WTC11 (cell line): ENCODE results near the gene C10orf95. TPM values are rescaled to one million over a fixed set of nuclear protein-coding genes. Genes with fewer than 3 reads are reported as not detected.

Source experiments
- ATAC-seq: fragments of 200-7000 bp; cut with Tn5 transposase; 2 replicates; pipeline ENCODE4 v1.10.0; 2021; ENCODE audit warnings: mild to moderate bottlenecking, moderate library complexity
- CTCF ChIA-PET: fragments of 300-600 bp; sonication (Branson Sonifier 250); formaldehyde crosslinking; loops from one replicate; lab custom pipeline; 2021; ENCODE audit warnings: antibody characterized with exemption; lab: Charles Lee
- POLR2A ChIA-PET: fragments of 350-600 bp; sonication (Branson Sonifier 250); formaldehyde crosslinking; loops from one replicate; lab custom pipeline; 2021; ENCODE audit warnings: antibody characterized with exemption; lab: Charles Lee
- DNase-seq: peaks from one replicate; pipeline ENCODE4 v3.0.0; 2021; ENCODE audit warnings: low spot score
- H3K27ac Mint-ChIP-seq: 2 replicates; pipeline ENCODE4 v1.8.0; 2021; ENCODE audit warnings: mixed read lengths
- H3K27me3 Mint-ChIP-seq: 2 replicates; pipeline ENCODE4 v1.8.0; 2021; ENCODE audit warnings: low read depth, mild to moderate bottlenecking, moderate library complexity, mixed read lengths
- H3K36me3 Mint-ChIP-seq: 2 replicates; pipeline ENCODE4 v1.8.0; 2021; ENCODE audit warnings: mixed read lengths
- H3K4me1 Mint-ChIP-seq: 2 replicates; pipeline ENCODE4 v1.8.0; 2022; ENCODE audit warnings: mixed read lengths
- H3K4me3 Mint-ChIP-seq: 2 replicates; pipeline ENCODE4 v1.8.0; 2021; ENCODE audit warnings: mild to moderate bottlenecking, moderate library complexity, mixed read lengths
- H3K9me3 Mint-ChIP-seq: 2 replicates; pipeline ENCODE4 v1.8.0; 2021; ENCODE audit warnings: mixed read lengths
- CBFB ChIP-seq: sonication (generic); formaldehyde crosslinking; IDR thresholded peaks from 2 replicates; pipeline ENCODE4 v1.8.1; 2022; ENCODE audit warnings: mild to moderate bottlenecking, low read depth, missing genetic modification reagents
- CREB1 ChIP-seq: sonication (generic); formaldehyde crosslinking; IDR thresholded peaks from 2 replicates; pipeline ENCODE4 v1.8.0; 2023; ENCODE audit warnings: mild to moderate bottlenecking, missing genetic modification reagents
- ESRRA ChIP-seq: sonication (generic); formaldehyde crosslinking; IDR thresholded peaks from 2 replicates; pipeline ENCODE4 v1.8.1; 2022; ENCODE audit warnings: mild to moderate bottlenecking, missing genetic modification reagents, borderline replicate concordance
- FOXK1 ChIP-seq: sonication (generic); formaldehyde crosslinking; IDR thresholded peaks from 2 replicates; pipeline ENCODE4 v1.8.0; 2022; ENCODE audit warnings: mild to moderate bottlenecking, moderate library complexity, missing genetic modification reagents
- HMGA2 ChIP-seq: fragments of 250-450 bp; sonication (Bioruptor Pico); IDR thresholded peaks from 2 replicates; pipeline ENCODE4 v1.4.0; 2021; ENCODE audit warnings: mild to moderate bottlenecking, moderate library complexity
- JAZF1 ChIP-seq: fragments of 250-450 bp; sonication (Bioruptor Pico); IDR thresholded peaks from 2 replicates; pipeline ENCODE4 v1.9.0; 2021; ENCODE audit warnings: moderate library complexity, mild to moderate bottlenecking, inconsistent platforms
- NFYB ChIP-seq: sonication (generic); formaldehyde crosslinking; conservative IDR thresholded peaks from 2 replicates; pipeline ENCODE4 v1.8.0; 2022; ENCODE audit warnings: low read depth, missing genetic modification reagents
- SMAD3 ChIP-seq: sonication (generic); formaldehyde crosslinking; IDR thresholded peaks from 2 replicates; pipeline ENCODE4 v1.8.0; 2022; ENCODE audit warnings: missing genetic modification reagents, mild to moderate bottlenecking, borderline replicate concordance
- ZNF121 ChIP-seq: sonication (generic); formaldehyde crosslinking; IDR thresholded peaks from 2 replicates; pipeline ENCODE4 v1.8.0; 2023; ENCODE audit warnings: missing genetic modification reagents
- ZNF232 ChIP-seq: sonication (generic); formaldehyde crosslinking; IDR thresholded peaks from 2 replicates; pipeline ENCODE4 v1.8.0; 2022; ENCODE audit warnings: mild to moderate bottlenecking, missing genetic modification reagents
- ZNF416 ChIP-seq: fragments of 250-450 bp; sonication (Bioruptor Pico); IDR thresholded peaks from 2 replicates; pipeline ENCODE4 v1.9.0; 2021; ENCODE audit warnings: mild to moderate bottlenecking, inconsistent platforms
- total RNA-seq: library from RNA; stranded (reverse); gene quantifications from 3 replicates; pipeline ENCODE4 v1.2.3, GENCODE V29; 2021
- TF ChIP-seq, protein P1 (sequence below): sonication (generic); formaldehyde crosslinking; IDR thresholded peaks from 2 replicates; pipeline ENCODE4 v1.8.0; 2023; ENCODE audit warnings: mild to moderate bottlenecking, missing genetic modification reagents
- TF ChIP-seq, protein P2 (sequence below): fragments of 250-450 bp; sonication (Bioruptor Pico); conservative IDR thresholded peaks from 2 replicates; pipeline ENCODE4 v1.9.0; 2021; ENCODE audit warnings: mild to moderate bottlenecking
- TF ChIP-seq, protein P3 (sequence below): sonication (generic); formaldehyde crosslinking; IDR thresholded peaks from 2 replicates; pipeline ENCODE4 v1.8.1; 2022; ENCODE audit warnings: low read depth, missing genetic modification reagents, borderline replicate concordance
- TF ChIP-seq, protein P4 (sequence below): fragments of 250-450 bp; sonication (Bioruptor Pico); IDR thresholded peaks from 2 replicates; pipeline ENCODE4 v1.9.0; 2021; ENCODE audit warnings: mild to moderate bottlenecking
- TF ChIP-seq, protein P5 (sequence below): sonication (generic); formaldehyde crosslinking; IDR thresholded peaks from 2 replicates; pipeline ENCODE4 v1.8.0; 2022; ENCODE audit warnings: mild to moderate bottlenecking, missing genetic modification reagents

Gene C10orf95
- total RNA-seq, 1 experiment from 2014 or later: 0.96 TPM

DNA sequence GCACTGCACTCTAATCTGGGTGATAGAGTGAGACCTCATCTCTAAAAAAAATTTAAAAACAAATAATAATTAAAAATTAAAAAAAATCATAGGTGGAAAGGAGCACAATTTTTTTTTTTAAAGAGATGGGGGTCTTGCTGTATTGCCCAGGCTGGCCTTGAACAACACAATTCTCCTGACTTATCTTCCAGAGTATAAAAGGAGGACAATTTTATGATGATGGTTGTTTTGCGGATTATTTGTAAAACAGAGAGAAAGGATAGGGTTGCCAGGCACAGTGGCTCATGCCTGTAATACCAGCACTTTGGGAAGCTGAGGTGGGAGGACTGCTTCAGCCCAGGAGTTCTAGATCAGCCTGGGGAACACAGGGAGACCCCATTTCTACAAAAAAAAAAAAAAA lies 46.2 kb upstream of the C10orf95 start:
- TF ChIP-seq ZNF232 (CRISPR knock-in tag) (no peak), ZNF416 (CRISPR knock-in tag) (no peak), HMGA2 (CRISPR knock-in tag) (no peak), SMAD3 (CRISPR knock-in tag) (no peak), CREB1 (no peak), ZNF121 (CRISPR knock-in tag) (no peak)
- TF ChIP-seq, protein P1, sequence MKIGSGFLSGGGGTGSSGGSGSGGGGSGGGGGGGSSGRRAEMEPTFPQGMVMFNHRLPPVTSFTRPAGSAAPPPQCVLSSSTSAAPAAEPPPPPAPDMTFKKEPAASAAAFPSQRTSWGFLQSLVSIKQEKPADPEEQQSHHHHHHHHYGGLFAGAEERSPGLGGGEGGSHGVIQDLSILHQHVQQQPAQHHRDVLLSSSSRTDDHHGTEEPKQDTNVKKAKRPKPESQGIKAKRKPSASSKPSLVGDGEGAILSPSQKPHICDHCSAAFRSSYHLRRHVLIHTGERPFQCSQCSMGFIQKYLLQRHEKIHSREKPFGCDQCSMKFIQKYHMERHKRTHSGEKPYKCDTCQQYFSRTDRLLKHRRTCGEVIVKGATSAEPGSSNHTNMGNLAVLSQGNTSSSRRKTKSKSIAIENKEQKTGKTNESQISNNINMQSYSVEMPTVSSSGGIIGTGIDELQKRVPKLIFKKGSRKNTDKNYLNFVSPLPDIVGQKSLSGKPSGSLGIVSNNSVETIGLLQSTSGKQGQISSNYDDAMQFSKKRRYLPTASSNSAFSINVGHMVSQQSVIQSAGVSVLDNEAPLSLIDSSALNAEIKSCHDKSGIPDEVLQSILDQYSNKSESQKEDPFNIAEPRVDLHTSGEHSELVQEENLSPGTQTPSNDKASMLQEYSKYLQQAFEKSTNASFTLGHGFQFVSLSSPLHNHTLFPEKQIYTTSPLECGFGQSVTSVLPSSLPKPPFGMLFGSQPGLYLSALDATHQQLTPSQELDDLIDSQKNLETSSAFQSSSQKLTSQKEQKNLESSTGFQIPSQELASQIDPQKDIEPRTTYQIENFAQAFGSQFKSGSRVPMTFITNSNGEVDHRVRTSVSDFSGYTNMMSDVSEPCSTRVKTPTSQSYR (CRISPR knock-in tag): no peak
- TF ChIP-seq, protein P2, sequence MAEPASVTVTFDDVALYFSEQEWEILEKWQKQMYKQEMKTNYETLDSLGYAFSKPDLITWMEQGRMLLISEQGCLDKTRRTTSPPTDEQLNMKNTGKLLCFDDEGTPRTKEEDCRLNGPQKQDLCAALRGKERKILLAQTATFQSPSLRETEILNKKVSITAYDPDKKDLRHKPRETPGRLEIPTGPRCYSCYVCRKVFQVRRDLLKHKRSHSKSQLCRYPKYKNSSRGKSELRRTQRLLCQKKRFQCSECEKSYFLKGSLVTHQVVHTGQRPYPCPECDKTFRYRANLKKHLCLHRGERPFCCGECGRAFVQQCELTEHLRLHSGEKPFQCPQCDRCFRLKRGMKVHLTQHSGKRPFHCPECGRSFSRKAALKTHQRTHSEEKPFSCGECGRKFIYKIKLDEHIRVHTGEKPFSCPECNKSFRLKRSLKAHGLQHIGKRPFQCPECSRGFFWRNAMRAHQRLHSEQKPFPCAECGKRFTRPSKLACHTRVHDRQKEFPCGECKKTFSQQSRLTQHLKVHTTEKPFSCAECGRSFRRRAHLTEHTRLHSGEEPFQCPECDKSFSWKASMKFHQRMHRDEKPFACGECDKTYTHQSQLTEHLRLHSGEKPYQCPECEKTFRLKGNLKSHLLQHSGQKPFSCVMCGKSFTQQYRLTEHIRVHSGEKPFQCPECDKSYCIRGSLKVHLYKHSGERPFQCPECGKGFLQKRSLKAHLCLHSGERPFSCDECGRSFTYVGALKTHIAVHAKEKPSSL (CRISPR knock-in tag): no peak
- TF ChIP-seq, protein P3, sequence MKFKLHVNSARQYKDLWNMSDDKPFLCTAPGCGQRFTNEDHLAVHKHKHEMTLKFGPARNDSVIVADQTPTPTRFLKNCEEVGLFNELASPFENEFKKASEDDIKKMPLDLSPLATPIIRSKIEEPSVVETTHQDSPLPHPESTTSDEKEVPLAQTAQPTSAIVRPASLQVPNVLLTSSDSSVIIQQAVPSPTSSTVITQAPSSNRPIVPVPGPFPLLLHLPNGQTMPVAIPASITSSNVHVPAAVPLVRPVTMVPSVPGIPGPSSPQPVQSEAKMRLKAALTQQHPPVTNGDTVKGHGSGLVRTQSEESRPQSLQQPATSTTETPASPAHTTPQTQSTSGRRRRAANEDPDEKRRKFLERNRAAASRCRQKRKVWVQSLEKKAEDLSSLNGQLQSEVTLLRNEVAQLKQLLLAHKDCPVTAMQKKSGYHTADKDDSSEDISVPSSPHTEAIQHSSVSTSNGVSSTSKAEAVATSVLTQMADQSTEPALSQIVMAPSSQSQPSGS (CRISPR knock-in tag): no peak
- TF ChIP-seq, protein P4, sequence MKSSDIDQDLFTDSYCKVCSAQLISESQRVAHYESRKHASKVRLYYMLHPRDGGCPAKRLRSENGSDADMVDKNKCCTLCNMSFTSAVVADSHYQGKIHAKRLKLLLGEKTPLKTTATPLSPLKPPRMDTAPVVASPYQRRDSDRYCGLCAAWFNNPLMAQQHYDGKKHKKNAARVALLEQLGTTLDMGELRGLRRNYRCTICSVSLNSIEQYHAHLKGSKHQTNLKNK: no peak
- TF ChIP-seq, all 79 proteins: peak for 0
- Mint-ChIP-seq H3K9me3 (no peaks in the 10 kb centered on the region), H3K36me3 (peaks cover 4% of the 10 kb centered on the region), H3K27ac (no peak overlapping the region), H3K4me1 (no peaks in the 10 kb centered on the region), H3K4me3 (no peak overlapping the region), H3K27me3 (no peaks in the 10 kb centered on the region)
- ChIA-PET CTCF (no interaction called here), POLR2A (interaction anchor here (0.7 kb wide), 1 partner anchor 123 kb away, joined by 3 read pairs; no protein-coding TSS in a partner anchor)
- no peak for ATAC-seq
- DNase-seq: no peak

DNA sequence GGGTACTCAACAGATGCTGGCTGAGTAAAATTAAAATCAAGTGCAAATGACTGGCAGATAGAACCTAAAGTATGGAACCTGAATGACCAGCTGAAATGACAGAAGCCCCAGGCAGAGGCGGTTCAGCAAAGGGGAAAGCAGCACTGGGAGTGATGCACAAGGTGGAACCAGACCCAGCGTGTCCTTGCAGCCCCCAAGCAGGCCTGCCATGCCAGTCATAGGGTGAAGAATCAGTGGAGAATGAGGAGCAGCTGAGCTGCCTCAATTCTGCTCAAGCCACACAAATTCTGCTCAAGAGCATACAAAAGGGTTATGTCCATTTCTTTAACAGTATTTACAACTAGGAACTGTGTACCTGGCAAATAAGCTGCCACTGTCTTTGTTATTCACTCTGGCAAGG lies 42.4 kb upstream of the C10orf95 start:
- ATAC-seq (no peak), DNase-seq (no peak)
- Mint-ChIP-seq H3K9me3 (no peaks in the 10 kb centered on the region), H3K4me1 (no peaks in the 10 kb centered on the region), H3K27me3 (no peaks in the 10 kb centered on the region), H3K4me3 (no peak overlapping the region), H3K36me3 (peaks cover 11% of the 10 kb centered on the region), H3K27ac (peak overlapping the region; percentile 72; the same call in 1 of the 2 replicates)
- TF ChIP-seq NFYB (CRISPR knock-in tag) (no peak), JAZF1 (CRISPR knock-in tag) (no peak), ZNF416 (CRISPR knock-in tag) (no peak), CBFB (CRISPR knock-in tag) (no peak), ESRRA (no peak), FOXK1 (no peak)
- TF ChIP-seq, protein P5, sequence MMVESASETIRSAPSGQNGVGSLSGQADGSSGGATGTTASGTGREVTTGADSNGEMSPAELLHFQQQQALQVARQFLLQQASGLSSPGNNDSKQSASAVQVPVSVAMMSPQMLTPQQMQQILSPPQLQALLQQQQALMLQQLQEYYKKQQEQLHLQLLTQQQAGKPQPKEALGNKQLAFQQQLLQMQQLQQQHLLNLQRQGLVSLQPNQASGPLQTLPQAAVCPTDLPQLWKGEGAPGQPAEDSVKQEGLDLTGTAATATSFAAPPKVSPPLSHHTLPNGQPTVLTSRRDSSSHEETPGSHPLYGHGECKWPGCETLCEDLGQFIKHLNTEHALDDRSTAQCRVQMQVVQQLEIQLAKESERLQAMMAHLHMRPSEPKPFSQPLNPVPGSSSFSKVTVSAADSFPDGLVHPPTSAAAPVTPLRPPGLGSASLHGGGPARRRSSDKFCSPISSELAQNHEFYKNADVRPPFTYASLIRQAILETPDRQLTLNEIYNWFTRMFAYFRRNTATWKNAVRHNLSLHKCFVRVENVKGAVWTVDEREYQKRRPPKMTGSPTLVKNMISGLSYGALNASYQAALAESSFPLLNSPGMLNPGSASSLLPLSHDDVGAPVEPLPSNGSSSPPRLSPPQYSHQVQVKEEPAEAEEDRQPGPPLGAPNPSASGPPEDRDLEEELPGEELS: no peak
- ChIA-PET POLR2A (no interaction called here), CTCF (interaction anchor here (0.8 to 2.4 kb wide), 2 partner anchors 90 to 264 kb away, joined by 3 to 5 read pairs; no protein-coding TSS in a partner anchor)
